Measurements from ENCODE around the gene MAFG. TPM values are rescaled to one million over a fixed set of nuclear protein-coding genes. Genes with fewer than 3 reads are reported as not detected.
A peak's percentile ranks its signal among the peaks of the same experiment; 100 is the strongest.

MAFG gene
- total and polyA plus RNA-seq, 2 of the 13 experiments (the other 11 are each of a cell fraction or from before 2014, with no cell fraction given) = 14.5 to 20.0 TPM

GRCh38 chr17:81934098-81934757 is 6.7 kb upstream of the MAFG start (continued):
- TF ChIP-seq ZNF687 (CRISPR knock-in tag; IDR thresholded peaks at IDR 0.05) (0 out of 2 replicates have a peak, but pooled peaks have one; percentile 8), MXD1 (CRISPR knock-in tag; IDR thresholded peaks at IDR 0.05) (no peak)

DNA sequence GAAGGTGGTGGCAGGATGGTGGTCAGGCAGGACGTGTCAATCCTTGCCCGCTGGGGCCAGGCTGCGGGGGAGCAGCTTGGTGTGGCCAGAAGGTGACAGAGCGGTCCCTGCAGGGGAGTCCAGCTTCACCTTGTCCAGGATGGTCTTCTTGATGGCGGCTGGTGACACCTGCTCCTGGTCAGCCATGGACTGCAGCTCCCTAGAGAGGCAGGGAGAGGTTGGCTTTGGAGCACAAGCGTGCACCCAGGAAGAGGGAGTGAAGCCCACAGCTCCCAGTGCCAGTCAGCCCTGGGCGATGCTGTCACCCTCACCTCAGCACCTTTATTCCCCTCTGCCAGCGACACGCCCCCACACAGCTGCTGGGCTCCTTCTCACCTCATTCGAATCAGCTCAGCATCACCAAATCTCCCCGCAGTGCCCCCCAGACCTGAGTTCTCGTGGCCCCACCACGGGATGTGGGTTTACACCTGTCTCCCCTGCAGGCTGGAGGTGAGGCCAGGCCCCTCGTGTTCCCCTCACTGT is 5.7 kb upstream of the MAFG start:
- ATAC-seq (no peak), DNase-seq (ENCODE audit: low spot score) (no peak), FAIRE-seq (no peak)
- intact Hi-C loops (cut with micrococcal nuclease; ENCODE audit: unreplicated experiment) (no loop called here), in situ Hi-C loops (cut with HindIII; ENCODE audit: extremely low pct_ligation_motif_present, low pct_unique_long_range_greater_than_20kb) (no loop called here)
- Histone ChIP-seq H3K4me3 (replicated peaks in 1 of 3; ENCODE audit: insufficient read depth in 1 of 3, low read depth in 2 of 3, low read length in 3 of 3) (no peak overlapping the region), H3K27me3 (ENCODE audit: control insufficient read depth in 1 of 2, insufficient read depth in 2 of 2, low read length in 2 of 2) (peaks cover 2 to 4% of the 10 kb centered on the region in 2 experiments; a peak in 1 of 5 replicates), H3K36me3 (replicated peaks in 1 of 2; ENCODE audit: control insufficient read depth in 1 of 2, insufficient read depth in 2 of 2, low read length in 2 of 2) (peaks cover 11 to 28% of the 10 kb centered on the region in 2 experiments), H3K9me3 (ENCODE audit: low read length) (no peaks in the 10 kb centered on the region), H3K27ac (ENCODE audit: extremely low read length, insufficient read depth, low read length) (no peak overlapping the region), H3K79me2 (ENCODE audit: insufficient read depth, low read length) (peaks cover 22% of the 10 kb centered on the region), H3K4me2 (ENCODE audit: low read depth, low read length) (no peak overlapping the region), H4K20me1 (ENCODE audit: insufficient read depth, low read length) (peaks cover 5% of the 10 kb centered on the region; the same call in 1 of the 2 replicates), H2AFZ (ENCODE audit: low read length) (no peak overlapping the region), H3K4me1 (ENCODE audit: insufficient read depth, low read length) (peaks cover 58% of the 10 kb centered on the region), H3K9ac (ENCODE audit: insufficient read depth, low read depth, low read length) (no peak overlapping the region)
- WGBS (ENCODE audit: low lambda C conversion rate) = 94% methylated on average over 10 of the region's 14 CpGs
- CTCF ChIA-PET (ENCODE audit: low intra/inter-chr PET ratio, low total read pairs) = no interaction called here
- no TSS peak for BruUV-seq (replicated peaks)
- POLR2A ChIA-PET = interaction anchor here (0.9 to 2.0 kb wide), 8 partner anchors 9 to 104 kb away, joined by 3 to 7 read pairs (median 4); partner anchors contain the start of genes CENPX, DCXR and LRRC45
- TF ChIP-seq, protein P1, sequence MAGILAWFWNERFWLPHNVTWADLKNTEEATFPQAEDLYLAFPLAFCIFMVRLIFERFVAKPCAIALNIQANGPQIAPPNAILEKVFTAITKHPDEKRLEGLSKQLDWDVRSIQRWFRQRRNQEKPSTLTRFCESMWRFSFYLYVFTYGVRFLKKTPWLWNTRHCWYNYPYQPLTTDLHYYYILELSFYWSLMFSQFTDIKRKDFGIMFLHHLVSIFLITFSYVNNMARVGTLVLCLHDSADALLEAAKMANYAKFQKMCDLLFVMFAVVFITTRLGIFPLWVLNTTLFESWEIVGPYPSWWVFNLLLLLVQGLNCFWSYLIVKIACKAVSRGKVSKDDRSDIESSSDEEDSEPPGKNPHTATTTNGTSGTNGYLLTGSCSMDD (CRISPR knock-in tag; IDR thresholded peaks at IDR 0.05) = no peak
- TF ChIP-seq ZNF670 (CRISPR knock-in tag; IDR thresholded peaks at IDR 0.05; ENCODE audit: borderline replicate concordance) (no peak), ZNF430 (CRISPR knock-in tag; IDR thresholded peaks at IDR 0.05) (0 out of 2 replicates have a peak, but pooled peaks have one; percentile 47), RFXAP (CRISPR knock-in tag; IDR thresholded peaks at IDR 0.05; ENCODE audit: borderline replicate concordance) (no peak), EED (CRISPR knock-in tag; IDR thresholded peaks at IDR 0.05) (0 out of 2 replicates have a peak, but pooled peaks have one; percentile 25), ZSCAN29 (CRISPR knock-in tag; conservative IDR thresholded peaks at IDR 0.05) (no peak), SNAPC2 (CRISPR knock-in tag; IDR thresholded peaks at IDR 0.05) (no peak), AGO2 (optimal IDR thresholded peaks at IDR 0.05; ENCODE audit: low read depth, low read length) (peak; percentile 69), POGZ (CRISPR knock-in tag; IDR thresholded peaks at IDR 0.05) (no peak), SKI (IDR thresholded peaks at IDR 0.05; ENCODE audit: partially characterized antibody) (no peak)
- TF ChIP-seq, protein P2, sequence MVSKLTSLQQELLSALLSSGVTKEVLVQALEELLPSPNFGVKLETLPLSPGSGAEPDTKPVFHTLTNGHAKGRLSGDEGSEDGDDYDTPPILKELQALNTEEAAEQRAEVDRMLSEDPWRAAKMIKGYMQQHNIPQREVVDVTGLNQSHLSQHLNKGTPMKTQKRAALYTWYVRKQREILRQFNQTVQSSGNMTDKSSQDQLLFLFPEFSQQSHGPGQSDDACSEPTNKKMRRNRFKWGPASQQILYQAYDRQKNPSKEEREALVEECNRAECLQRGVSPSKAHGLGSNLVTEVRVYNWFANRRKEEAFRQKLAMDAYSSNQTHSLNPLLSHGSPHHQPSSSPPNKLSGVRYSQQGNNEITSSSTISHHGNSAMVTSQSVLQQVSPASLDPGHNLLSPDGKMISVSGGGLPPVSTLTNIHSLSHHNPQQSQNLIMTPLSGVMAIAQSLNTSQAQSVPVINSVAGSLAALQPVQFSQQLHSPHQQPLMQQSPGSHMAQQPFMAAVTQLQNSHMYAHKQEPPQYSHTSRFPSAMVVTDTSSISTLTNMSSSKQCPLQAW (CRISPR knock-in tag; IDR thresholded peaks at IDR 0.05) = 0 out of 2 replicates have a peak, but pooled peaks have one; percentile 14
- TF ChIP-seq, protein P3, sequence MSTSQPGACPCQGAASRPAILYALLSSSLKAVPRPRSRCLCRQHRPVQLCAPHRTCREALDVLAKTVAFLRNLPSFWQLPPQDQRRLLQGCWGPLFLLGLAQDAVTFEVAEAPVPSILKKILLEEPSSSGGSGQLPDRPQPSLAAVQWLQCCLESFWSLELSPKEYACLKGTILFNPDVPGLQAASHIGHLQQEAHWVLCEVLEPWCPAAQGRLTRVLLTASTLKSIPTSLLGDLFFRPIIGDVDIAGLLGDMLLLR (CRISPR knock-in tag; IDR thresholded peaks at IDR 0.05) = no peak

All from HepG2 (cell line).